SK-N-SH treated with all-trans-retinoic acid at 6 μM for 48 hours (cell line): ENCODE data around the gene KLK10.
"Not testable (repeated sequence)": the region's sequence is repeated elsewhere in the genome, so short reads cannot be mapped to it uniquely, and the experiment has no call there.

Experiments
- ATAC-seq: fragments of 200-7000 bp; cut with Tn5 transposase; 3 replicates; pipeline ENCODE4 v1.9.1; 2020; ENCODE audit warnings: mild to moderate bottlenecking, moderate library complexity
- ARNTL ChIP-seq: fragments of 450-650 bp; formaldehyde crosslinking; IDR thresholded peaks from 2 replicates; pipeline ENCODE4 v1.5.0; 2020; ENCODE audit warnings: low read depth, mild to moderate bottlenecking, moderate library complexity, borderline replicate concordance
- BACH2 ChIP-seq: fragments of 250-450 bp; sonication (Bioruptor Pico); IDR thresholded peaks from 2 replicates; pipeline ENCODE4 v1.9.0; 2021; ENCODE audit warnings: mild to moderate bottlenecking, borderline replicate concordance
- CREB5 ChIP-seq: fragments of 250-450 bp; sonication (Bioruptor Pico); IDR thresholded peaks from 2 replicates; pipeline ENCODE4 v1.5.1; 2020; ENCODE audit warnings: low read depth, mild to moderate bottlenecking, moderate library complexity
- CSRNP3 ChIP-seq: fragments of 250-450 bp; sonication (Bioruptor Pico); IDR thresholded peaks from 2 replicates; pipeline ENCODE4 v1.5.1; 2021; ENCODE audit warnings: mild to moderate bottlenecking, moderate library complexity
- ESRRG ChIP-seq: fragments of 250-450 bp; sonication (Bioruptor Pico); IDR thresholded peaks from 2 replicates; pipeline ENCODE4 v1.6.1; 2021; ENCODE audit warnings: mild to moderate bottlenecking
- GLIS3 ChIP-seq: fragments of 250-450 bp; sonication (Bioruptor Pico); IDR thresholded peaks from 2 replicates; pipeline ENCODE4 v1.5.0; 2020; ENCODE audit warnings: mild to moderate bottlenecking, moderate library complexity
- ISL1 ChIP-seq: fragments of 250-450 bp; sonication (Bioruptor Pico); IDR thresholded peaks from 2 replicates; pipeline ENCODE4 v2.1.2; 2022; ENCODE audit warnings: mild to moderate bottlenecking, moderate library complexity
- OSR1 ChIP-seq: fragments of 250-450 bp; sonication (Bioruptor Pico); IDR thresholded peaks from 2 replicates; pipeline ENCODE4 v1.8.0; 2022; ENCODE audit warnings: moderate library complexity, mild to moderate bottlenecking, inconsistent platforms
- PATZ1 ChIP-seq: fragments of 250-450 bp; sonication (Bioruptor Pico); IDR thresholded peaks from 2 replicates; pipeline ENCODE4 v1.8.0; 2020; ENCODE audit warnings: mild to moderate bottlenecking, moderate library complexity, borderline replicate concordance
- POU6F1 ChIP-seq: fragments of 250-450 bp; sonication (Bioruptor Pico); IDR thresholded peaks from 2 replicates; pipeline ENCODE4 v1.8.0; 2021; ENCODE audit warnings: low read depth, mild to moderate bottlenecking, moderate library complexity, borderline replicate concordance
- PPARA ChIP-seq: fragments of 250-450 bp; sonication (Bioruptor Pico); IDR thresholded peaks from 2 replicates; pipeline ENCODE4 v1.5.0; 2020; ENCODE audit warnings: mild to moderate bottlenecking, borderline replicate concordance
- RARB ChIP-seq: fragments of 250-450 bp; sonication (Bioruptor Pico); IDR thresholded peaks from 2 replicates; pipeline ENCODE4 v1.8.0; 2021; ENCODE audit warnings: mild to moderate bottlenecking, moderate library complexity
- SNAI2 ChIP-seq: fragments of 250-450 bp; sonication (Bioruptor Pico); IDR thresholded peaks from 2 replicates; pipeline ENCODE4 v1.5.0; 2020; ENCODE audit warnings: mild to moderate bottlenecking, moderate library complexity
- TCF4 ChIP-seq: fragments of 250-450 bp; sonication (Bioruptor Pico); IDR thresholded peaks from 2 replicates; pipeline ENCODE4 v1.8.0; 2021; ENCODE audit warnings: mild to moderate bottlenecking, moderate library complexity, borderline replicate concordance
- TOX ChIP-seq: fragments of 250-450 bp; sonication (Bioruptor Pico); IDR thresholded peaks from 2 replicates; pipeline ENCODE4 v1.8.0; 2021; ENCODE audit warnings: mild to moderate bottlenecking, moderate library complexity, borderline replicate concordance
- TSHZ2 ChIP-seq: fragments of 250-450 bp; sonication (Bioruptor Pico); IDR thresholded peaks from 2 replicates; pipeline ENCODE4 v1.5.0; 2020; ENCODE audit warnings: mild to moderate bottlenecking, moderate library complexity
- ZC3H10 ChIP-seq: fragments of 250-450 bp; sonication (Bioruptor Pico); IDR thresholded peaks from 2 replicates; pipeline ENCODE4 v1.5.1; 2021; ENCODE audit warnings: mild to moderate bottlenecking, moderate library complexity
- ZFP3 ChIP-seq: fragments of 250-450 bp; sonication (Bioruptor Pico); IDR thresholded peaks from 2 replicates; pipeline ENCODE4 v1.5.0; 2020; ENCODE audit warnings: mild to moderate bottlenecking, moderate library complexity
- ZFP30 ChIP-seq: fragments of 450-650 bp; formaldehyde crosslinking; IDR thresholded peaks from 2 replicates; pipeline ENCODE4 v1.5.0; 2022; ENCODE audit warnings: mild to moderate bottlenecking, moderate library complexity
- ZNF565 ChIP-seq: fragments of 450-650 bp; formaldehyde crosslinking; conservative IDR thresholded peaks from 2 replicates; pipeline ENCODE4 v1.5.0; 2020; ENCODE audit warnings: low read depth, mild to moderate bottlenecking, moderate library complexity
- ZNF70 ChIP-seq: fragments of 450-650 bp; formaldehyde crosslinking; IDR thresholded peaks from 2 replicates; pipeline ENCODE4 v1.5.0; 2020; ENCODE audit warnings: mild to moderate bottlenecking, moderate library complexity
- ZNF8 ChIP-seq: fragments of 450-650 bp; formaldehyde crosslinking; IDR thresholded peaks from 2 replicates; pipeline ENCODE4 v1.5.0; 2020; ENCODE audit warnings: mild to moderate bottlenecking, moderate library complexity

Gene KLK10

GRCh38 chr19:50992666-50993035 is 26.9 kb downstream of the KLK10 start:
- ATAC-seq: no peak
- TF ChIP-seq RARB (CRISPR knock-in tag) (no peak), BACH2 (CRISPR knock-in tag) (no peak), TCF4 (CRISPR knock-in tag) (no peak), PPARA (no peak), ZFP30 (CRISPR knock-in tag) (no peak), ZNF70 (CRISPR knock-in tag) (no peak), ZFP3 (CRISPR knock-in tag) (no peak), ISL1 (CRISPR knock-in tag) (no peak), ZNF8 (no peak), ZC3H10 (CRISPR knock-in tag) (no peak), TSHZ2 (CRISPR knock-in tag) (no peak), ARNTL (CRISPR knock-in tag) (no peak), GLIS3 (CRISPR knock-in tag) (no peak), POU6F1 (CRISPR knock-in tag) (no peak), TOX (no peak), PATZ1 (CRISPR knock-in tag) (no peak), ZNF565 (CRISPR knock-in tag) (no peak), CREB5 (CRISPR knock-in tag) (no peak), CSRNP3 (CRISPR knock-in tag) (no peak), ESRRG (no peak)

- not testable (repeated sequence) for ATAC-seq
Observed at GRCh38 chr19:50984416-50984815, 35.1 kb downstream of the KLK10 start.

GRCh38 chr19:50983625-50984292 is 35.8 kb downstream of the KLK10 start, which contains the start of gene KLK7:
TSS of gene KLK7 (minus strand) at chr19:50983917. CDS start at chr19:50982399, 1,518 bp downstream.
- ATAC-seq: no peak
- TF ChIP-seq ZNF8 (no peak), ZNF565 (CRISPR knock-in tag) (no peak), OSR1 (CRISPR knock-in tag) (no peak), BACH2 (CRISPR knock-in tag) (no peak), GLIS3 (CRISPR knock-in tag) (no peak), TSHZ2 (CRISPR knock-in tag) (no peak), SNAI2 (CRISPR knock-in tag) (no peak)
